ENCODE measurements around the gene SYCE3.

SYCE3 gene

DNA sequence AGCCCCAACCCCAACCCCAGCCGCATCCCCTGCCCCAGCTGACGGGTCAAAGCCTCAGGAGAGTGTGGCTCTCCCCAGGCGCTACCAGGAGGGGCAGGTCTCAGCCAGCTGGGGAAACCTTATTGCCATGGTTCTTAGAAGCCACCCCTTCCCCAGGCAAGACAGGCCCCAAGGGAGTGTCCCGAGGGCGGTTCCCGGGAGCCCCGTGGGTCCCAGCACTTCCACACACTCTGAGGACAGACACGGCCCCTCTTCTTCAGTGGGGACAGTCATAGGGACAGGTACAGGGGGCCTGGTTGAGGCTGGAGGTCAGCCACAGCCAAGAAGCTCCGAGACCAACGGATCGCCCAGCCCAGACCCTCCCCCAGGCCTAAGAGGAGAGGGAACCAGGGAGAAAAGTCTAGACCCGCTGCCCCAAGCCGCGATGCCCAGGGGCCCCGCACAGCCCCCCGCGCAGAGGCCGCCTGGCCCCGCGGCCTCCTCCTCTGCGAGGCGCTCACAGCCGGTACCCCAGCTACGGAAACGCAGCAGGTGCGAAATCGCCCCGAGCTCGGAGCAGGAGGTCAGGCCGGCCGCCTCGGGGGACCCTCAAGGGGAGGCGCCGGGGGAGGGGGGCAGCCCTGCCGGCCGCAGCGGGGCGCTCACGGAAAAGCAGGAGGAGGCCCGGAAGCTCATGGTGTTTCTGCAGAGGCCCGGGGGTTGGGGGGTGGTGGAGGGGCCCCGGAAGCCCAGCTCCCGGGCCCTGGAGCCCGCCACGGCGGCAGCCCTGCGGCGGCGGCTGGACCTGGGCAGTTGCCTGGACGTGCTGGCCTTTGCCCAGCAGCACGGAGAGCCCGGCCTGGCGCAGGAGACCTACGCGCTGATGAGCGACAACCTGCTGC is 14.4 kb downstream of the SYCE3 start:
- H3K79me2 ChIP-seq (ENCODE audit: insufficient read depth, low read length), result no peaks in the 10 kb centered on the region
- H3K9me3 ChIP-seq (ENCODE audit: insufficient read depth, low read length), result no peaks in the 10 kb centered on the region
- H3K27me3 ChIP-seq (ENCODE audit: low read length), result no peaks in the 10 kb centered on the region
- H2AFZ ChIP-seq (ENCODE audit: low read depth, low read length, severe bottlenecking), result no peak overlapping the region
- no peaks in the 10 kb centered on the region; the same call in 1 of the 2 replicates for H3F3A ChIP-seq (ENCODE audit: insufficient read depth)
- H3K9ac ChIP-seq (ENCODE audit: low read length), result peak overlapping the region; percentile 26; the same call in 1 of the 2 replicates
- H3K36me3 ChIP-seq (ENCODE audit: low read length), result no peaks in the 10 kb centered on the region
- H3K4me2 ChIP-seq (ENCODE audit: low read depth, low read length, poor library complexity, severe bottlenecking), result peak overlapping the region; percentile 28
- H3K4me3 ChIP-seq (ENCODE audit: insufficient read depth, low read length, poor library complexity, severe bottlenecking), result no peak overlapping the region
- TF ChIP-seq EZH2phosphoT487 (conservative IDR thresholded peaks at IDR 0.05; ENCODE audit: low read length), result no peak
- TF ChIP-seq, protein P1, sequence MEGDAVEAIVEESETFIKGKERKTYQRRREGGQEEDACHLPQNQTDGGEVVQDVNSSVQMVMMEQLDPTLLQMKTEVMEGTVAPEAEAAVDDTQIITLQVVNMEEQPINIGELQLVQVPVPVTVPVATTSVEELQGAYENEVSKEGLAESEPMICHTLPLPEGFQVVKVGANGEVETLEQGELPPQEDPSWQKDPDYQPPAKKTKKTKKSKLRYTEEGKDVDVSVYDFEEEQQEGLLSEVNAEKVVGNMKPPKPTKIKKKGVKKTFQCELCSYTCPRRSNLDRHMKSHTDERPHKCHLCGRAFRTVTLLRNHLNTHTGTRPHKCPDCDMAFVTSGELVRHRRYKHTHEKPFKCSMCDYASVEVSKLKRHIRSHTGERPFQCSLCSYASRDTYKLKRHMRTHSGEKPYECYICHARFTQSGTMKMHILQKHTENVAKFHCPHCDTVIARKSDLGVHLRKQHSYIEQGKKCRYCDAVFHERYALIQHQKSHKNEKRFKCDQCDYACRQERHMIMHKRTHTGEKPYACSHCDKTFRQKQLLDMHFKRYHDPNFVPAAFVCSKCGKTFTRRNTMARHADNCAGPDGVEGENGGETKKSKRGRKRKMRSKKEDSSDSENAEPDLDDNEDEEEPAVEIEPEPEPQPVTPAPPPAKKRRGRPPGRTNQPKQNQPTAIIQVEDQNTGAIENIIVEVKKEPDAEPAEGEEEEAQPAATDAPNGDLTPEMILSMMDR (IDR thresholded peaks at IDR 0.05; ENCODE audit: insufficient read depth, low read length, poor library complexity, severe bottlenecking), result no peak
- H3K9me2 ChIP-seq (replicated peaks; ENCODE audit: insufficient read depth, low read length), result no peaks in the 10 kb centered on the region
- H4K20me1 ChIP-seq (ENCODE audit: low read depth, low read length), result no peaks in the 10 kb centered on the region
- H3K27ac ChIP-seq (ENCODE audit: low read depth, low read length), result no peak overlapping the region

DNA sequence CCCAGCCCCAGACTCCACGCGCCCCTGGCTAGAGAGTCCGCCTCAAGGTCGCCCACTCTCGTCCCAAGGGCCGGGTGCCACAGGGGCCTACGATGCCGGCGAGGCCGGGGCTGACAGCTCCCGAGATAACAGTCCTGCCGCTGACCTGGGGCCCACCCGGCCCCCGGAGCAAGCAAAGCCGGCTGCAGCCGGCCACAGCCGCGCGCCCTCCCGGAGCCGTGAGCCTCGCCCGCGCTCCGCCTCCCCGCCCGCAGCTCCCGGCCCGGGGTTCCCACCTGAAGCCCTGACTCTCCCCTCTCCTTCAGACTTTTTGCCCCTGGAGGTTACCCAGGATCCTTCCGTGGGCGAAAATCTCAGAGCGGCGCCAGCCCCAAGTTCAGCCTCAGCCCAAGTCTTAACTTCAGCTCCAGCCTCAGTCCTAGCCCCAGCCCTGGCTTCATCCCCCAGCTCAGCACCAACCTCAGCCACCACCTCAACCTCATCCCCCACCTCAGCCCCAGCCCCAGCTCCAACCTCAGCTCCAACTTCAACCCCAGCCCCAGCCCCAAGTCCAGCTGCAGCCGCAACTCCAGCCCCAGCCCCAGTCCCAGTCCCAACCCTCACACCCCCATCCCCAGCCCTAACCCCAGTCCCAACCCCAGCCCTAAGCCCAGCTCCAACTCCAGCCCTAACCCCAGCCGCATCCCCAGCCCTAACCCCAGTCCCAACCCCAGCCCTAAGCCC is 15.3 kb downstream of the SYCE3 start:
- no peak for TF ChIP-seq EZH2phosphoT487 (conservative IDR thresholded peaks at IDR 0.05; ENCODE audit: low read length)
- TF ChIP-seq, protein P1 (IDR thresholded peaks at IDR 0.05; ENCODE audit: insufficient read depth, low read length, poor library complexity, severe bottlenecking), result no peak
- Histone ChIP-seq H3K9ac (ENCODE audit: low read length) (no peak overlapping the region), H3K9me2 (replicated peaks; ENCODE audit: insufficient read depth, low read length) (no peaks in the 10 kb centered on the region), H4K20me1 (ENCODE audit: low read depth, low read length) (no peaks in the 10 kb centered on the region), H3K27me3 (ENCODE audit: low read length) (no peaks in the 10 kb centered on the region), H3F3A (ENCODE audit: insufficient read depth) (peaks cover under 1% of the 10 kb centered on the region; the same call in 1 of the 2 replicates), H3K4me2 (ENCODE audit: low read depth, low read length, poor library complexity, severe bottlenecking) (no peak overlapping the region), H3K36me3 (ENCODE audit: low read length) (no peaks in the 10 kb centered on the region), H3K79me2 (ENCODE audit: insufficient read depth, low read length) (no peaks in the 10 kb centered on the region), H3K4me3 (ENCODE audit: insufficient read depth, low read length, poor library complexity, severe bottlenecking) (no peak overlapping the region), H2AFZ (ENCODE audit: low read depth, low read length, severe bottlenecking) (no peak overlapping the region), H3K27ac (ENCODE audit: low read depth, low read length) (no peak overlapping the region), H3K9me3 (ENCODE audit: insufficient read depth, low read length) (no peaks in the 10 kb centered on the region)

DNA sequence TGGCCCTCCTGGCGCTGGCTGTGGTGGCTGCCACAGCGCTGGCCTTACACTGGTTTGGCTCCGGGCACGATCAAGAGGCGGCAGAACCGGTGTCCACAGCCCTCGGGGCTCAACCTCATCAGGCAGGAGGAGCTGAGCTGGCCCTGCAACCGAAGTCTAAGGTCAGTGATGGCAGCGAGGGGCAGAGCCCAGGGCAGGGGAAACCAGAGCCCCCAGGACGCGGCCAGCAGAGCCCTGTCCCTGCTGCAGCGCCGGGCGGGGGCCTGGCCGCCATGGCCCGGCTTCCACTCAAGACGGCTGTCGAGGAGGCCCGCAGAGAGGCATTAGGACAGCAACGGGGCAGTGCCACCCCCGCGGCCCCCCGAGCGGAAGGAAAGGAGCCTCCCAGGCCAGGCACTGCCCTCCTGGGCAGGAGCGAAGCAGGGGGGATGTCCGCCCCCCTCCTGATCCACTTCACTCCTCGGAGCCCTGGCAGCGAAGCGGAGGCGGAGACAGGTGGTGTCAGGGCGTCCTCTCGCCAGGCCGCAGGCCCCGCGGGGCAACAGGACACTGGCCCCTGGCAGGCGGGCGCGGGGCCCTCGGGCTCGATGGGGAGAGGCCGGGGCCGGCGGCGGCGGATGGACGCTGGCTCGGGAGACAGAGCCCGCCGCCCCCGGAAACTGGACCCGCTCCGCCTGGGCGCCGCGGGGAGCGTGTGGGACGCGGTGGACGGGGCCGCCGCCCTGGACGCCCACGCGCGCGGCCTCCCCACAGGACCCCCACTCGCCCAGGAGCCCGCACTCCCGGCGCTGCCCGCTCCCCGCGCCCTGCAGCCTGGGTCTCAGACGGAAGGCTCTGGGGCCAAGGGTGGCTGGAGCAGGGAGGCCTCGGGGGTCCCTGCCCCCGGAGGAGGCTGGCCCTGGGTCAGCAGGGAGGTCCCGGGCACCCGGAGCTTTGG is 16.1 kb downstream of the SYCE3 start:
- Histone ChIP-seq H3K4me3 (ENCODE audit: insufficient read depth, low read length, poor library complexity, severe bottlenecking) (no peak overlapping the region), H3K79me2 (ENCODE audit: insufficient read depth, low read length) (no peaks in the 10 kb centered on the region), H3K9me2 (replicated peaks; ENCODE audit: insufficient read depth, low read length) (no peaks in the 10 kb centered on the region), H3F3A (ENCODE audit: insufficient read depth) (peaks cover 5% of the 10 kb centered on the region), H4K20me1 (ENCODE audit: low read depth, low read length) (no peaks in the 10 kb centered on the region), H3K9ac (ENCODE audit: low read length) (no peak overlapping the region), H3K9me3 (ENCODE audit: insufficient read depth, low read length) (no peaks in the 10 kb centered on the region), H3K36me3 (ENCODE audit: low read length) (no peaks in the 10 kb centered on the region), H3K27ac (ENCODE audit: low read depth, low read length) (no peak overlapping the region), H2AFZ (ENCODE audit: low read depth, low read length, severe bottlenecking) (no peak overlapping the region), H3K27me3 (ENCODE audit: low read length) (no peaks in the 10 kb centered on the region), H3K4me2 (ENCODE audit: low read depth, low read length, poor library complexity, severe bottlenecking) (no peak overlapping the region)
- TF ChIP-seq, protein P1 (IDR thresholded peaks at IDR 0.05; ENCODE audit: insufficient read depth, low read length, poor library complexity, severe bottlenecking), result no peak
- TF ChIP-seq EZH2phosphoT487 (conservative IDR thresholded peaks at IDR 0.05; ENCODE audit: low read length), result no peak
